GM12878 (cell line): Measurements from ENCODE around the gene SLU7.

Source experiments
- CBFB ChIP-seq: IDR thresholded peaks from 2 replicates; pipeline ENCODE4 v1.6.1; 2016; ENCODE audit warnings: antibody characterized with exemption, low read depth
- CEBPB ChIP-seq, 2 experiments: fragments of 150-350 bp in 1 of 2; IDR thresholded peaks; 2 replicates each; pipeline ENCODE4 v1.6.1; 2012 to 2014; ENCODE audit warnings: low read depth in 2 of 2, low read length in 2 of 2, borderline replicate concordance in 1 of 2, inconsistent platforms in 1 of 2
- CHD1 ChIP-seq: IDR thresholded peaks from 2 replicates; pipeline ENCODE4 v1.6.1; 2012; ENCODE audit warnings: low read depth, low read length, improper control_type of control experiment
- CTCF ChIP-seq, 3 experiments: IDR thresholded peaks in 2 of 3; conservative IDR thresholded peaks in 1 of 3; 2 replicates each; pipeline ENCODE4 v1.5.1; 2011; ENCODE audit warnings: low read depth in 3 of 3, low read length in 3 of 3, mild to moderate bottlenecking in 3 of 3, control low read depth in 2 of 3, moderate library complexity in 2 of 3, inconsistent platforms in 1 of 3, mixed read lengths in 1 of 3; ENCODE audit not compliant: control insufficient read depth in 2 of 3, insufficient read depth in 1 of 3; ENCODE audit errors: extremely low read depth in 1 of 3
- IKZF1 ChIP-seq: fragments of 450-650 bp; conservative IDR thresholded peaks from 2 replicates; pipeline ENCODE4 v1.6.1; 2017; ENCODE audit warnings: antibody characterized with exemption, mild to moderate bottlenecking
- MXI1 ChIP-seq: fragments of 150-350 bp; IDR thresholded peaks from 2 replicates; pipeline ENCODE4 v1.6.1; 2011; ENCODE audit warnings: low read depth, mild to moderate bottlenecking, inconsistent platforms, low read length, improper control_type of control experiment
- POLR2AphosphoS5 ChIP-seq: IDR thresholded peaks from 2 replicates; pipeline ENCODE4 v1.6.1; 2011; ENCODE audit warnings: mild to moderate bottlenecking, low read length, inconsistent platforms
- REST ChIP-seq: IDR thresholded peaks from 2 replicates; pipeline ENCODE4 v1.6.1; 2012; ENCODE audit warnings: mild to moderate bottlenecking, low read depth, low read length
- SP1 ChIP-seq: IDR thresholded peaks from one replicate; pipeline ENCODE4 v1.6.1; 2011; ENCODE audit warnings: low read depth, low read length
- SREBF2 ChIP-seq: IDR thresholded peaks from 2 replicates; pipeline ENCODE4 v1.6.1; 2012; ENCODE audit warnings: mild to moderate bottlenecking, low read length
- TAF1 ChIP-seq: IDR thresholded peaks from 2 replicates; pipeline ENCODE4 v1.6.1; 2011; ENCODE audit warnings: mild to moderate bottlenecking, low read depth, low read length, borderline replicate concordance
- TCF12 ChIP-seq: IDR thresholded peaks from 2 replicates; pipeline ENCODE4 v1.6.1; 2011; ENCODE audit warnings: low read depth, mild to moderate bottlenecking, low read length
- YY1 ChIP-seq: IDR thresholded peaks from 2 replicates; pipeline ENCODE4 v1.6.1; 2011; ENCODE audit warnings: low read depth, mild to moderate bottlenecking, low read length

GRCh38 chr5:160357861-160358411 lies 60.9 kb downstream of the SLU7 start:
- no peak for TF ChIP-seq CHD1
- no peak for TF ChIP-seq TAF1
- no peak for TF ChIP-seq YY1
- no peak for TF ChIP-seq CTCF (IDR thresholded peaks at IDR 0.05 in 2 of 3, conservative IDR thresholded peaks at IDR 0.05 in 1 of 3; ENCODE audit: control insufficient read depth in 2 of 3, extremely low read depth in 1 of 3, insufficient read depth in 1 of 3, low read depth in 3 of 3, low read length in 3 of 3)
- TF ChIP-seq IKZF1 = no peak
- no peak for TF ChIP-seq SREBF2
- no peak for TF ChIP-seq POLR2AphosphoS5
- no peak for TF ChIP-seq MXI1
- no peak for TF ChIP-seq CEBPB (IDR thresholded peaks at IDR 0.05; ENCODE audit: borderline replicate concordance in 1 of 2, low read depth in 2 of 2, low read length in 2 of 2)
- no peak for TF ChIP-seq REST
- no peak for TF ChIP-seq SP1
- TF ChIP-seq TCF12 = no peak
- no peak for TF ChIP-seq CBFB
